H9 (cell line): ENCODE results near the gene TTLL9. TPM values are rescaled to one million over a fixed set of nuclear protein-coding genes. Genes with fewer than 3 reads are reported as not detected.

Experiments
- DNase-seq: peaks from one replicate; pipeline ENCODE4 v3.0.0-alpha.2; 2017
- H2AFZ ChIP-seq: one replicate; pipeline ENCODE4 v1.6.1; 2013; ENCODE audit warnings: mild to moderate bottlenecking, low read length, control low read depth, moderate library complexity
- H2AK5ac ChIP-seq: 2 replicates; pipeline ENCODE4 v1.6.1; 2013; ENCODE audit warnings: low read length, control low read depth, mixed read lengths; ENCODE audit not compliant: insufficient read length
- H2BK120ac ChIP-seq: one replicate; pipeline ENCODE4 v1.6.1; 2013; ENCODE audit warnings: low read depth, mild to moderate bottlenecking, low read length, control low read depth, inconsistent platforms; ENCODE audit not compliant: poor library complexity, severe bottlenecking
- H2BK12ac ChIP-seq: 2 replicates; pipeline ENCODE4 v1.6.1; 2013; ENCODE audit warnings: low read length, control low read depth, mixed read lengths, low read depth; ENCODE audit not compliant: insufficient read length
- H2BK15ac ChIP-seq: 2 replicates; pipeline ENCODE4 v1.6.1; 2013; ENCODE audit warnings: low read depth, low read length, control low read depth
- H2BK20ac ChIP-seq: one replicate; pipeline ENCODE4 v1.6.1; 2013; ENCODE audit warnings: low read depth, mild to moderate bottlenecking, low read length, control low read depth, inconsistent platforms; ENCODE audit not compliant: poor library complexity, severe bottlenecking
- H2BK5ac ChIP-seq: 2 replicates; pipeline ENCODE4 v1.6.1; 2013; ENCODE audit warnings: low read length, control low read depth, mixed read lengths; ENCODE audit not compliant: insufficient read length
- H3K14ac ChIP-seq: 2 replicates; pipeline ENCODE4 v1.6.1; 2013; ENCODE audit warnings: low read length, control low read depth; ENCODE audit not compliant: insufficient read depth
- H3K18ac ChIP-seq: 2 replicates; pipeline ENCODE4 v1.6.1; 2013; ENCODE audit warnings: low read depth, mild to moderate bottlenecking, mixed read lengths, low read length, control low read depth; ENCODE audit not compliant: insufficient read length
- H3K23ac ChIP-seq: 2 replicates; pipeline ENCODE4 v1.6.1; 2013; ENCODE audit warnings: low read length, control low read depth, mixed read lengths, low read depth; ENCODE audit not compliant: insufficient read length
- H3K23me2 ChIP-seq: 2 replicates; pipeline ENCODE4 v1.6.1; 2013; ENCODE audit warnings: low read depth, mild to moderate bottlenecking, mixed read lengths, low read length, control low read depth; ENCODE audit not compliant: insufficient read length, poor library complexity, severe bottlenecking
- H3K27ac ChIP-seq: 2 replicates; pipeline ENCODE4 v1.5.1; 2013; ENCODE audit warnings: low read length, control low read depth, mixed read lengths, low read depth; ENCODE audit not compliant: insufficient read length
- H3K27me3 ChIP-seq: 2 replicates; pipeline ENCODE4 v1.6.1; 2013; ENCODE audit warnings: low read length, control low read depth, inconsistent platforms; ENCODE audit not compliant: insufficient read depth
- H3K4ac ChIP-seq: 2 replicates; pipeline ENCODE4 v1.6.1; 2013; ENCODE audit warnings: low read depth, mild to moderate bottlenecking, control low read depth, inconsistent platforms, low read length, moderate library complexity
- H3K4me1 ChIP-seq: 2 replicates; pipeline ENCODE4 v1.6.1; 2013; ENCODE audit warnings: low read length, control low read depth, inconsistent platforms; ENCODE audit not compliant: insufficient read depth
- H3K4me2 ChIP-seq: 2 replicates; pipeline ENCODE4 v1.6.1; 2013; ENCODE audit warnings: low read length, control low read depth, mixed read lengths; ENCODE audit not compliant: insufficient read length, insufficient read depth
- H3K56ac ChIP-seq: 2 replicates; pipeline ENCODE4 v1.6.1; 2013; ENCODE audit warnings: low read depth, mild to moderate bottlenecking, mixed read lengths, low read length, control low read depth; ENCODE audit not compliant: insufficient read length
- H3K79me1 ChIP-seq: 2 replicates; pipeline ENCODE4 v1.6.1; 2013; ENCODE audit warnings: low read depth, mild to moderate bottlenecking, moderate library complexity, low read length, control low read depth, inconsistent platforms; ENCODE audit not compliant: insufficient read depth, poor library complexity, severe bottlenecking
- H3K79me2 ChIP-seq: 2 replicates; pipeline ENCODE4 v1.6.1; 2013; ENCODE audit warnings: low read length, control low read depth, inconsistent platforms; ENCODE audit not compliant: insufficient read depth
- H3K9ac ChIP-seq: 2 replicates; pipeline ENCODE4 v1.6.1; 2013; ENCODE audit warnings: low read length, control low read depth, mixed read lengths; ENCODE audit not compliant: insufficient read length; ENCODE audit errors: extremely low read depth
- H3K9me3 ChIP-seq: one replicate; pipeline ENCODE4 v1.6.1; 2013; ENCODE audit warnings: low read depth, low read length, inconsistent platforms; ENCODE audit not compliant: control insufficient read depth
- H3T11ph ChIP-seq: one replicate; pipeline ENCODE4 v1.6.1; 2013; ENCODE audit warnings: mild to moderate bottlenecking, low read length, control low read depth, inconsistent platforms
- H4K20me1 ChIP-seq: one replicate; pipeline ENCODE4 v1.6.1; 2013; ENCODE audit not compliant: control insufficient read depth, insufficient read length, insufficient read depth
- H4K5ac ChIP-seq: 2 replicates; pipeline ENCODE4 v1.6.1; 2013; ENCODE audit warnings: low read depth, mild to moderate bottlenecking, mixed read lengths, low read length, control low read depth; ENCODE audit not compliant: insufficient read length
- H4K8ac ChIP-seq: replicated peaks from 2 replicates; pipeline ENCODE4 v1.6.1; 2013; ENCODE audit warnings: low read length, control low read depth, mixed read lengths, low read depth; ENCODE audit not compliant: insufficient read length
- H4K91ac ChIP-seq: 2 replicates; pipeline ENCODE4 v1.6.1; 2013; ENCODE audit warnings: low read depth, mild to moderate bottlenecking, moderate library complexity, mixed read lengths, low read length, control low read depth; ENCODE audit not compliant: insufficient read length
- H3K27ac Mint-ChIP-seq, 3 experiments: 2 replicates in 2 of 3; 3 replicates in 1 of 3; pipeline ENCODE4 v1.8.0; 2020 to 2021; ENCODE audit warnings: mixed read lengths in 3 of 3, mild to moderate bottlenecking in 1 of 3, moderate library complexity in 1 of 3
- H3K27me3 Mint-ChIP-seq: 2 replicates; pipeline ENCODE4 v1.8.0; 2021; ENCODE audit warnings: low read depth, mild to moderate bottlenecking, moderate library complexity, mixed read lengths
- H3K36me3 Mint-ChIP-seq, 3 experiments: 2 replicates in 2 of 3; 3 replicates in 1 of 3; pipeline ENCODE4 v1.8.0; 2020 to 2021; ENCODE audit warnings: low read depth in 3 of 3, mixed read lengths in 3 of 3; ENCODE audit not compliant: insufficient read depth in 1 of 3
- H3K4me1 Mint-ChIP-seq, 2 experiments: 2 replicates each; pipeline ENCODE4 v1.8.0; 2020; ENCODE audit warnings: mixed read lengths in 2 of 2
- H3K4me3 Mint-ChIP-seq, 2 experiments: 2 replicates in 1 of 2; 3 replicates in 1 of 2; pipeline ENCODE4 v1.8.0; 2020 to 2021; ENCODE audit warnings: mild to moderate bottlenecking in 2 of 2, mixed read lengths in 2 of 2, moderate library complexity in 1 of 2
- H3K9me3 Mint-ChIP-seq, 2 experiments: 2 replicates in 1 of 2; 3 replicates in 1 of 2; pipeline ENCODE4 v1.8.0; 2020; ENCODE audit warnings: mild to moderate bottlenecking in 2 of 2, mixed read lengths in 2 of 2, moderate library complexity in 1 of 2
- WGBS: extraction: QIAGEN DNeasy Blood & Tissue Kit; methylation state at CpG from one replicate; pipeline ENCODE4 v1.1.7; 2013; ENCODE audit warnings: missing lambda C conversion rate, low lambda C conversion rate, mixed read lengths; ENCODE audit not compliant: insufficient read length; ENCODE audit errors: extremely low coverage; 5-methylcytosine and 5-hydroxymethylcytosine counted together
- total RNA-seq: library from RNA; stranded (reverse); gene quantifications from 2 replicates; pipeline ENCODE4 v1.2.1, GENCODE V29; 2021
- TF ChIP-seq, protein P1 (sequence below): fragments of 200-600 bp; sonication (generic); conservative IDR thresholded peaks from 3 replicates; pipeline ENCODE4 v1.8.0; 2021; ENCODE audit warnings: antibody characterized with exemption, mild to moderate bottlenecking

TTLL9 gene
- total RNA-seq, 1 experiment from 2014 or later = 0.20 TPM

DNA sequence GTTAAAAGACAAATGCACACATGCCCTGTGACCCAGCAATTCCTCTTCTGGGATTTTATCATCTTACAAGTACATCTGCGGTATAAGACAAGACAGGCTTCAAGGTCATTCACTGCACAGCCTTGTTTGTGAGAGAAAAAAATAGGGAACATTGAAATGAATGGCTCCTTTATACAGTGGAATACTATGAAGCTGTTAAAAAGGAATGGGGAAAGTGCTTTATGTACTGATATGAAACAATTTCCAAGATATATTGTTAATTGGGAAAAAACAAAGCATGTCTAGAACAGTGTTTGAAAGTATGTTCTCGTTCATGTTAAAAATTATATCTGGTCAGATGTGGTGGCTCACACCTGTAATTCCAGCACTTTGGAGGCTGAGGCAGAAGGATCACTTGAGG is 56.1 kb downstream of the TTLL9 start:
- Mint-ChIP-seq H3K27ac (no peak overlapping the region), H3K36me3 (no peaks in the 10 kb centered on the region; a peak in 1 of 7 replicates), H3K27me3 (peaks cover 11% of the 10 kb centered on the region), H3K4me1 (peaks cover 17 to 26% of the 10 kb centered on the region in 2 experiments), H3K9me3 (no peaks in the 10 kb centered on the region), H3K4me3 (no peak overlapping the region)
- Histone ChIP-seq H2AK5ac (no peak overlapping the region), H2BK20ac (no peak overlapping the region), H3K79me2 (no peaks in the 10 kb centered on the region), H2BK12ac (no peak overlapping the region), H3K23me2 (no peaks in the 10 kb centered on the region), H4K8ac (no peak overlapping the region), H4K5ac (no peak overlapping the region), H3K18ac (no peak overlapping the region), H3K27ac (no peak overlapping the region), H3K56ac (no peak overlapping the region), H2AFZ (no peak overlapping the region), H4K20me1 (no peaks in the 10 kb centered on the region), H3K23ac (no peak overlapping the region), H3K4ac (no peak overlapping the region), H3K9me3 (no peaks in the 10 kb centered on the region), H2BK15ac (no peak overlapping the region), H3K79me1 (no peaks in the 10 kb centered on the region), H2BK120ac (no peak overlapping the region), H3K27me3 (no peaks in the 10 kb centered on the region), H3K14ac (no peak overlapping the region), H3K4me2 (no peak overlapping the region), H3T11ph (no peak overlapping the region), H2BK5ac (no peak overlapping the region), H4K91ac (no peak overlapping the region), H3K9ac (no peak overlapping the region), H3K4me1 (no peaks in the 10 kb centered on the region)
- WGBS = no CpG with 5 or more reads among the region's 2 CpGs
- TF ChIP-seq, protein P1, sequence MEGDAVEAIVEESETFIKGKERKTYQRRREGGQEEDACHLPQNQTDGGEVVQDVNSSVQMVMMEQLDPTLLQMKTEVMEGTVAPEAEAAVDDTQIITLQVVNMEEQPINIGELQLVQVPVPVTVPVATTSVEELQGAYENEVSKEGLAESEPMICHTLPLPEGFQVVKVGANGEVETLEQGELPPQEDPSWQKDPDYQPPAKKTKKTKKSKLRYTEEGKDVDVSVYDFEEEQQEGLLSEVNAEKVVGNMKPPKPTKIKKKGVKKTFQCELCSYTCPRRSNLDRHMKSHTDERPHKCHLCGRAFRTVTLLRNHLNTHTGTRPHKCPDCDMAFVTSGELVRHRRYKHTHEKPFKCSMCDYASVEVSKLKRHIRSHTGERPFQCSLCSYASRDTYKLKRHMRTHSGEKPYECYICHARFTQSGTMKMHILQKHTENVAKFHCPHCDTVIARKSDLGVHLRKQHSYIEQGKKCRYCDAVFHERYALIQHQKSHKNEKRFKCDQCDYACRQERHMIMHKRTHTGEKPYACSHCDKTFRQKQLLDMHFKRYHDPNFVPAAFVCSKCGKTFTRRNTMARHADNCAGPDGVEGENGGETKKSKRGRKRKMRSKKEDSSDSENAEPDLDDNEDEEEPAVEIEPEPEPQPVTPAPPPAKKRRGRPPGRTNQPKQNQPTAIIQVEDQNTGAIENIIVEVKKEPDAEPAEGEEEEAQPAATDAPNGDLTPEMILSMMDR = no peak
- no peak for DNase-seq
